WTC11 (cell line): Measurements from ENCODE around the gene DAB2. TPM values are rescaled to one million over a fixed set of nuclear protein-coding genes. Genes with fewer than 3 reads are reported as not detected.

ENCODE experiments used
- ATAC-seq: fragments of 200-7000 bp; cut with Tn5 transposase; 2 replicates; pipeline ENCODE4 v1.10.0; 2021; ENCODE audit warnings: mild to moderate bottlenecking, moderate library complexity
- CTCF ChIA-PET: fragments of 300-600 bp; sonication (Branson Sonifier 250); formaldehyde crosslinking; loops from one replicate; lab custom pipeline; 2021; ENCODE audit warnings: antibody characterized with exemption; lab: Charles Lee
- POLR2A ChIA-PET: fragments of 350-600 bp; sonication (Branson Sonifier 250); formaldehyde crosslinking; loops from one replicate; lab custom pipeline; 2021; ENCODE audit warnings: antibody characterized with exemption; lab: Charles Lee
- DNase-seq: peaks from one replicate; pipeline ENCODE4 v3.0.0; 2021; ENCODE audit warnings: low spot score
- H3K27ac Mint-ChIP-seq: 2 replicates; pipeline ENCODE4 v1.8.0; 2021; ENCODE audit warnings: mixed read lengths
- H3K27me3 Mint-ChIP-seq: 2 replicates; pipeline ENCODE4 v1.8.0; 2021; ENCODE audit warnings: low read depth, mild to moderate bottlenecking, moderate library complexity, mixed read lengths
- H3K36me3 Mint-ChIP-seq: 2 replicates; pipeline ENCODE4 v1.8.0; 2021; ENCODE audit warnings: mixed read lengths
- H3K4me1 Mint-ChIP-seq: 2 replicates; pipeline ENCODE4 v1.8.0; 2022; ENCODE audit warnings: mixed read lengths
- H3K4me3 Mint-ChIP-seq: 2 replicates; pipeline ENCODE4 v1.8.0; 2021; ENCODE audit warnings: mild to moderate bottlenecking, moderate library complexity, mixed read lengths
- H3K9me3 Mint-ChIP-seq: 2 replicates; pipeline ENCODE4 v1.8.0; 2021; ENCODE audit warnings: mixed read lengths
- ESRRA ChIP-seq: sonication (generic); formaldehyde crosslinking; IDR thresholded peaks from 2 replicates; pipeline ENCODE4 v1.8.1; 2022; ENCODE audit warnings: mild to moderate bottlenecking, missing genetic modification reagents, borderline replicate concordance
- ETV6 ChIP-seq: sonication (generic); formaldehyde crosslinking; IDR thresholded peaks from 2 replicates; pipeline ENCODE4 v1.8.1; 2022; ENCODE audit warnings: mild to moderate bottlenecking, missing genetic modification reagents
- GRHL2 ChIP-seq: fragments of 250-450 bp; sonication (Bioruptor Pico); IDR thresholded peaks from 2 replicates; pipeline ENCODE4 v1.8.0; 2022; ENCODE audit warnings: mild to moderate bottlenecking, moderate library complexity; ENCODE audit not compliant: insufficient replicate concordance, severe bottlenecking
- NFATC4 ChIP-seq: fragments of 250-450 bp; sonication (Bioruptor Pico); IDR thresholded peaks from 2 replicates; pipeline ENCODE4 v1.9.0; 2021; ENCODE audit warnings: mild to moderate bottlenecking
- NFE2L1 ChIP-seq: sonication (generic); formaldehyde crosslinking; IDR thresholded peaks from 2 replicates; pipeline ENCODE4 v1.8.1; 2023; ENCODE audit warnings: missing genetic modification reagents
- NFYB ChIP-seq: sonication (generic); formaldehyde crosslinking; conservative IDR thresholded peaks from 2 replicates; pipeline ENCODE4 v1.8.0; 2022; ENCODE audit warnings: low read depth, missing genetic modification reagents
- NR3C1 ChIP-seq: sonication (generic); formaldehyde crosslinking; conservative IDR thresholded peaks from 2 replicates; pipeline ENCODE4 v1.8.1; 2023; ENCODE audit warnings: low read depth, mild to moderate bottlenecking, missing genetic modification reagents
- OVOL2 ChIP-seq: fragments of 250-450 bp; sonication (Bioruptor Pico); IDR thresholded peaks from 2 replicates; pipeline ENCODE4 v1.9.0; 2021; ENCODE audit warnings: mild to moderate bottlenecking, borderline replicate concordance
- PRDM15 ChIP-seq: sonication (generic); formaldehyde crosslinking; IDR thresholded peaks from 2 replicates; pipeline ENCODE4 v1.8.0; 2022; ENCODE audit warnings: missing genetic modification reagents
- RORB ChIP-seq: fragments of 250-450 bp; sonication (Bioruptor Pico); IDR thresholded peaks from 2 replicates; pipeline ENCODE4 v1.9.0; 2021; ENCODE audit warnings: mild to moderate bottlenecking
- SP1 ChIP-seq: sonication (generic); formaldehyde crosslinking; conservative IDR thresholded peaks from 2 replicates; pipeline ENCODE4 v1.8.1; 2022; ENCODE audit warnings: missing genetic modification reagents
- TP53 ChIP-seq: sonication (generic); formaldehyde crosslinking; IDR thresholded peaks from 2 replicates; pipeline ENCODE4 v1.8.1; 2023; ENCODE audit warnings: mild to moderate bottlenecking, missing genetic modification reagents
- USF1 ChIP-seq: sonication (generic); formaldehyde crosslinking; IDR thresholded peaks from 2 replicates; pipeline ENCODE4 v1.8.0; 2022; ENCODE audit warnings: mild to moderate bottlenecking, missing genetic modification reagents
- ZNF121 ChIP-seq: sonication (generic); formaldehyde crosslinking; IDR thresholded peaks from 2 replicates; pipeline ENCODE4 v1.8.0; 2023; ENCODE audit warnings: missing genetic modification reagents
- ZNF232 ChIP-seq: sonication (generic); formaldehyde crosslinking; IDR thresholded peaks from 2 replicates; pipeline ENCODE4 v1.8.0; 2022; ENCODE audit warnings: mild to moderate bottlenecking, missing genetic modification reagents
- total RNA-seq: library from RNA; stranded (reverse); gene quantifications from 3 replicates; pipeline ENCODE4 v1.2.3, GENCODE V29; 2021
- TF ChIP-seq, protein P1 (sequence below): fragments of 250-450 bp; sonication (Bioruptor Pico); IDR thresholded peaks from 2 replicates; pipeline ENCODE4 v1.9.0; 2021; ENCODE audit warnings: mild to moderate bottlenecking, borderline replicate concordance

Gene DAB2
- total RNA-seq, 1 experiment from 2014 or later = 7.2 TPM

GRCh38 chr5:39459071-39459470 lies 34.3 kb upstream of the DAB2 start:
- peaks cover 14% of the 10 kb centered on the region for H3K27me3 Mint-ChIP-seq
- POLR2A ChIA-PET = no interaction called here
- no peak overlapping the region for H3K4me3 Mint-ChIP-seq
- TF ChIP-seq TP53 = no peak
- TF ChIP-seq, all 79 proteins: peak for 0
- DNase-seq (no peak), ATAC-seq (no peak)
- Mint-ChIP-seq H3K9me3 (peaks cover 3% of the 10 kb centered on the region), H3K36me3 (no peaks in the 10 kb centered on the region), H3K27ac (no peak overlapping the region), H3K4me1 (peaks cover 10% of the 10 kb centered on the region)
- CTCF ChIA-PET = interaction anchor here (1.1 kb wide), 1 partner anchor 83 kb away, joined by 4 read pairs; no protein-coding TSS in a partner anchor

GRCh38 chr5:39455645-39456044 lies 30.9 kb upstream of the DAB2 start:
- Mint-ChIP-seq H3K27me3 (no peaks in the 10 kb centered on the region), H3K9me3 (peaks cover 3% of the 10 kb centered on the region), H3K4me1 (peaks cover 10% of the 10 kb centered on the region), H3K36me3 (no peaks in the 10 kb centered on the region), H3K4me3 (no peak overlapping the region), H3K27ac (no peak overlapping the region)
- ATAC-seq (no peak), DNase-seq (no peak)
- TF ChIP-seq ESRRA (no peak), RORB (CRISPR knock-in tag) (no peak), SP1 (no peak), TP53 (no peak), GRHL2 (no peak), NR3C1 (CRISPR knock-in tag) (no peak), ETV6 (CRISPR knock-in tag) (no peak), PRDM15 (no peak)
- ChIA-PET POLR2A (no interaction called here), CTCF (interaction anchor here (0.6 to 1.4 kb wide), 2 partner anchors 79 to 101 kb away, joined by 4 to 5 read pairs; no protein-coding TSS in a partner anchor)

DNA sequence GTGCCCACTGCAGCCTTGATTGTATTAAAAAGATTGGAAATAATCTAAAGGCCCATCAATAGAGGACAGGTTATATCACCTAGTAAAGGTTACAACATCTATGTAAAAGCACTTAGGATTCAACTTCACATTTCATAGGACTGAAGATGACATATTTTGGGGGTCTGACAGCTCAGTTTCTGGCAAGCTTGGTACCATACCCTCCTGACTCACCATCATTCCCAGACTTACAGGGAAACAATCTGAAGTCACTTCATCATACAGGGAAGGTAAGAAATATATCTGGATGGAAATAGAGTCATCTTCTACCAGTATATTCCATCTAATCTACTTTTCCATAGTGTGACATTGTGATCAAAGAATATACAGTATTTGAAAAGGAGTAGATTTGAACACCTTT lies 28.8 kb upstream of the DAB2 start:
- Mint-ChIP-seq H3K27me3 (no peaks in the 10 kb centered on the region), H3K4me3 (no peak overlapping the region), H3K27ac (no peak overlapping the region), H3K4me1 (peaks cover 8% of the 10 kb centered on the region), H3K9me3 (peaks cover 3% of the 10 kb centered on the region), H3K36me3 (no peaks in the 10 kb centered on the region)
- ChIA-PET POLR2A (no interaction called here), CTCF (no interaction called here)
- ATAC-seq (no peak), DNase-seq (no peak)
- TF ChIP-seq, protein P1, sequence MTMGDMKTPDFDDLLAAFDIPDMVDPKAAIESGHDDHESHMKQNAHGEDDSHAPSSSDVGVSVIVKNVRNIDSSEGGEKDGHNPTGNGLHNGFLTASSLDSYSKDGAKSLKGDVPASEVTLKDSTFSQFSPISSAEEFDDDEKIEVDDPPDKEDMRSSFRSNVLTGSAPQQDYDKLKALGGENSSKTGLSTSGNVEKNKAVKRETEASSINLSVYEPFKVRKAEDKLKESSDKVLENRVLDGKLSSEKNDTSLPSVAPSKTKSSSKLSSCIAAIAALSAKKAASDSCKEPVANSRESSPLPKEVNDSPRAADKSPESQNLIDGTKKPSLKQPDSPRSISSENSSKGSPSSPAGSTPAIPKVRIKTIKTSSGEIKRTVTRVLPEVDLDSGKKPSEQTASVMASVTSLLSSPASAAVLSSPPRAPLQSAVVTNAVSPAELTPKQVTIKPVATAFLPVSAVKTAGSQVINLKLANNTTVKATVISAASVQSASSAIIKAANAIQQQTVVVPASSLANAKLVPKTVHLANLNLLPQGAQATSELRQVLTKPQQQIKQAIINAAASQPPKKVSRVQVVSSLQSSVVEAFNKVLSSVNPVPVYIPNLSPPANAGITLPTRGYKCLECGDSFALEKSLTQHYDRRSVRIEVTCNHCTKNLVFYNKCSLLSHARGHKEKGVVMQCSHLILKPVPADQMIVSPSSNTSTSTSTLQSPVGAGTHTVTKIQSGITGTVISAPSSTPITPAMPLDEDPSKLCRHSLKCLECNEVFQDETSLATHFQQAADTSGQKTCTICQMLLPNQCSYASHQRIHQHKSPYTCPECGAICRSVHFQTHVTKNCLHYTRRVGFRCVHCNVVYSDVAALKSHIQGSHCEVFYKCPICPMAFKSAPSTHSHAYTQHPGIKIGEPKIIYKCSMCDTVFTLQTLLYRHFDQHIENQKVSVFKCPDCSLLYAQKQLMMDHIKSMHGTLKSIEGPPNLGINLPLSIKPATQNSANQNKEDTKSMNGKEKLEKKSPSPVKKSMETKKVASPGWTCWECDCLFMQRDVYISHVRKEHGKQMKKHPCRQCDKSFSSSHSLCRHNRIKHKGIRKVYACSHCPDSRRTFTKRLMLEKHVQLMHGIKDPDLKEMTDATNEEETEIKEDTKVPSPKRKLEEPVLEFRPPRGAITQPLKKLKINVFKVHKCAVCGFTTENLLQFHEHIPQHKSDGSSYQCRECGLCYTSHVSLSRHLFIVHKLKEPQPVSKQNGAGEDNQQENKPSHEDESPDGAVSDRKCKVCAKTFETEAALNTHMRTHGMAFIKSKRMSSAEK (CRISPR knock-in tag) = no peak
- TF ChIP-seq ZNF121 (CRISPR knock-in tag) (no peak), OVOL2 (CRISPR knock-in tag) (no peak), ZNF232 (CRISPR knock-in tag) (no peak), USF1 (CRISPR knock-in tag) (no peak), NFYB (CRISPR knock-in tag) (no peak), NFATC4 (CRISPR knock-in tag) (no peak), NFE2L1 (CRISPR knock-in tag) (no peak)
